ENCODE results near the gene CLTC.

GRCh38 chr17:59626756-59627155 is 7.1 kb downstream of the CLTC start:
- TF ChIP-seq CTCF (IDR thresholded peaks at IDR 0.05; ENCODE audit: poor library complexity) (no peak), EZH2 (IDR thresholded peaks at IDR 0.05; ENCODE audit: borderline replicate concordance) (no peak), EZH2phosphoT487 (IDR thresholded peaks at IDR 0.05; ENCODE audit: low read depth, severe bottlenecking, unreplicated experiment) (no peak)

Data from hepatocyte (in vitro differentiated cells).